Trophoblast cell (in vitro differentiated cells and primary cell): Measurements from ENCODE around the gene RNF168.
"Not testable (repeated sequence)": the region's sequence is repeated elsewhere in the genome, so short reads cannot be mapped to it uniquely, and the experiment has no call there.

ENCODE experiments used
- DNase-seq, 2 donors: peaks; one replicate each; pipeline ENCODE4 v3.0.0-alpha.2; 2016
- H2AFZ ChIP-seq: 2 replicates; pipeline ENCODE4 v1.6.1; 2013; ENCODE audit warnings: low read length, moderate library complexity, mild to moderate bottlenecking; ENCODE audit not compliant: insufficient read depth, poor library complexity
- H2AK5ac ChIP-seq: 2 replicates; pipeline ENCODE4 v1.6.1; 2013; ENCODE audit warnings: mild to moderate bottlenecking, low read length
- H2BK120ac ChIP-seq: 2 replicates; pipeline ENCODE4 v1.6.1; 2013; ENCODE audit warnings: low read length, mild to moderate bottlenecking, moderate library complexity; ENCODE audit not compliant: insufficient read depth, poor library complexity
- H2BK12ac ChIP-seq: 2 replicates; pipeline ENCODE4 v1.6.1; 2013; ENCODE audit warnings: mild to moderate bottlenecking, low read length, moderate library complexity
- H2BK5ac ChIP-seq: 2 replicates; pipeline ENCODE4 v1.6.1; 2013; ENCODE audit warnings: low read length, low read depth, moderate library complexity, mild to moderate bottlenecking; ENCODE audit not compliant: poor library complexity
- H3K14ac ChIP-seq: 2 replicates; pipeline ENCODE4 v1.6.1; 2013; ENCODE audit warnings: mild to moderate bottlenecking, low read length
- H3K18ac ChIP-seq: 2 replicates; pipeline ENCODE4 v1.6.1; 2013; ENCODE audit warnings: mild to moderate bottlenecking, low read length
- H3K23ac ChIP-seq: 2 replicates; pipeline ENCODE4 v1.6.1; 2013; ENCODE audit warnings: low read length
- H3K27ac ChIP-seq: 2 replicates; pipeline ENCODE4 v1.5.1; 2013; ENCODE audit warnings: low read depth, mild to moderate bottlenecking, inconsistent platforms, low read length, moderate library complexity
- H3K27me3 ChIP-seq: 2 replicates; pipeline ENCODE4 v1.6.1; 2013; ENCODE audit warnings: inconsistent platforms, mild to moderate bottlenecking, low read length, moderate library complexity; ENCODE audit not compliant: insufficient read depth
- H3K36me3 ChIP-seq, 2 experiments: 1 replicate in 1 of 2; 2 replicates in 1 of 2; pipeline ENCODE4 v1.6.1; 2013; ENCODE audit warnings: low read length in 2 of 2, mild to moderate bottlenecking in 2 of 2, moderate library complexity in 1 of 2; ENCODE audit not compliant: insufficient read depth in 2 of 2, control insufficient read depth in 1 of 2
- H3K4ac ChIP-seq: 2 replicates; pipeline ENCODE4 v1.6.1; 2013; ENCODE audit warnings: low read depth, mild to moderate bottlenecking, low read length, moderate library complexity
- H3K4me1 ChIP-seq, 2 experiments: 1 replicate in 1 of 2; 2 replicates in 1 of 2; pipeline ENCODE4 v1.6.1; 2013; ENCODE audit warnings: low read length in 2 of 2, mild to moderate bottlenecking in 2 of 2, moderate library complexity in 1 of 2; ENCODE audit not compliant: insufficient read depth in 2 of 2, control insufficient read depth in 1 of 2
- H3K4me2 ChIP-seq: 2 replicates; pipeline ENCODE4 v1.6.1; 2013; ENCODE audit warnings: inconsistent platforms, mild to moderate bottlenecking, low read length, moderate library complexity
- H3K4me3 ChIP-seq: 2 replicates; pipeline ENCODE4 v1.5.1; 2013; ENCODE audit warnings: mild to moderate bottlenecking, low read depth, low read length, inconsistent platforms
- H3K79me1 ChIP-seq: one replicate; pipeline ENCODE4 v1.6.1; 2013; ENCODE audit warnings: low read length
- H3K79me2 ChIP-seq: 2 replicates; pipeline ENCODE4 v1.6.1; 2013; ENCODE audit warnings: low read length, mild to moderate bottlenecking; ENCODE audit not compliant: control insufficient read depth, insufficient read depth, poor library complexity
- H3K9ac ChIP-seq: 2 replicates; pipeline ENCODE4 v1.6.1; 2013; ENCODE audit warnings: mild to moderate bottlenecking, low read length
- H3K9me3 ChIP-seq: 2 replicates; pipeline ENCODE4 v1.6.1; 2013; ENCODE audit warnings: low read depth, mild to moderate bottlenecking, control low read depth, inconsistent platforms, low read length; ENCODE audit not compliant: insufficient read depth
- H4K12ac ChIP-seq: 2 replicates; pipeline ENCODE4 v1.6.1; 2013; ENCODE audit warnings: low read depth, mild to moderate bottlenecking, low read length, moderate library complexity
- H4K8ac ChIP-seq: 2 replicates; pipeline ENCODE4 v1.6.1; 2013; ENCODE audit warnings: low read depth, mild to moderate bottlenecking, low read length, moderate library complexity
- H4K91ac ChIP-seq: one replicate; pipeline ENCODE4 v1.6.1; 2013; ENCODE audit warnings: low read depth, mild to moderate bottlenecking, low read length, moderate library complexity
- WGBS: extraction: QIAGEN DNeasy Blood & Tissue Kit; methylation state at CpG from one replicate; pipeline ENCODE4 v1.1.7; 2013; ENCODE audit warnings: missing lambda C conversion rate; ENCODE audit not compliant: insufficient read length, insufficient coverage; ENCODE audit errors: extremely low coverage; 5-methylcytosine and 5-hydroxymethylcytosine counted together

Gene RNF168

DNA sequence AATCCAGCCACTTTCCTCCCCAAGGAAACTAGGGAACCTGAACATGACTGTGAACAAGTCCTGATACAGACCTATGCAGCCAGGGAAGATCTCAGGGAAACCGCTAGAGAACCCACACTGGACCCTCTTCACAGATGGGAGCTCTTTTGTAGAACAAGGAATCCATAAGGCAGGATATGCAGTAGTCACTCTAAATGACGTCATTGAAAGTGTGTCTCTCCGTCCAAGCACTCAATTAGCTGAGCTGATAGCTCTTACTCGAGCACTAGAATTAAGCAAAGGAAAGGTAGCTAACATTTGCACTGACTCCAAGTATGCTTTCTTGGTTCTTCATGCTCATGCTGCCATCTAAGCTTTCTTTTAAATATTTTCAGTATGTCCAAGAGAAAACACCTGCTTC lies 21.6 kb upstream of the RNF168 start:
- peaks cover 2 to 3% of the 10 kb centered on the region in 2 experiments for H3K4me1 ChIP-seq
- DNase-seq: no peak
- H2AFZ ChIP-seq: no peak overlapping the region
- no peak overlapping the region for H4K91ac ChIP-seq
- H3K18ac ChIP-seq: no peak overlapping the region
- no peaks in the 10 kb centered on the region for H3K79me2 ChIP-seq
- no peak overlapping the region for H2BK120ac ChIP-seq
- no peak overlapping the region for H3K14ac ChIP-seq
- no peak overlapping the region for H3K27ac ChIP-seq
- H3K79me1 ChIP-seq: peaks cover 3% of the 10 kb centered on the region
- no peak overlapping the region for H3K4ac ChIP-seq
- WGBS: no CpG with 5 or more reads among the region's 4 CpGs
- H3K23ac ChIP-seq: no peak overlapping the region
- no peak overlapping the region for H3K4me2 ChIP-seq
- peaks cover 10% of the 10 kb centered on the region for H3K9me3 ChIP-seq
- no peak overlapping the region for H4K8ac ChIP-seq
- H2AK5ac ChIP-seq: no peak overlapping the region
- H3K9ac ChIP-seq: no peak overlapping the region
- no peak overlapping the region for H4K12ac ChIP-seq
- H3K36me3 ChIP-seq: no peaks in the 10 kb centered on the region
- H3K4me3 ChIP-seq: no peak overlapping the region
- no peak overlapping the region for H2BK12ac ChIP-seq
- no peaks in the 10 kb centered on the region for H3K27me3 ChIP-seq
- no peak overlapping the region for H2BK5ac ChIP-seq

GRCh38 chr3:196524527-196524926 lies 21.0 kb upstream of the RNF168 start:
- Histone ChIP-seq H2BK120ac (no peak overlapping the region), H3K4me2 (no peak overlapping the region), H3K4me3 (no peak overlapping the region), H3K9ac (no peak overlapping the region), H2AFZ (no peak overlapping the region), H3K14ac (no peak overlapping the region), H3K79me2 (no peaks in the 10 kb centered on the region), H3K4ac (no peak overlapping the region), H3K36me3 (no peaks in the 10 kb centered on the region), H2AK5ac (no peak overlapping the region), H3K4me1 (peaks cover 2 to 3% of the 10 kb centered on the region in 2 experiments), H3K18ac (no peak overlapping the region), H3K79me1 (peaks cover 3% of the 10 kb centered on the region), H3K23ac (no peak overlapping the region), H2BK5ac (no peak overlapping the region), H3K27ac (no peak overlapping the region), H4K8ac (no peak overlapping the region), H4K91ac (no peak overlapping the region), H4K12ac (no peak overlapping the region), H2BK12ac (no peak overlapping the region), H3K9me3 (peaks cover 12% of the 10 kb centered on the region), H3K27me3 (no peaks in the 10 kb centered on the region)
- DNase-seq: no peak
- WGBS: no CpG with 5 or more reads among the region's 5 CpGs

- Histone ChIP-seq H3K4me3 (no peak overlapping the region), H2AK5ac (no peak overlapping the region), H3K79me2 (no peaks in the 10 kb centered on the region), H3K27me3 (no peaks in the 10 kb centered on the region), H3K27ac (no peak overlapping the region), H3K9me3 (peaks cover 13% of the 10 kb centered on the region), H2BK5ac (no peak overlapping the region), H3K4ac (no peak overlapping the region), H4K91ac (no peak overlapping the region), H2AFZ (no peak overlapping the region), H3K18ac (no peak overlapping the region), H3K9ac (no peak overlapping the region), H3K4me1 (peaks cover under 1 to 2% of the 10 kb centered on the region in 2 experiments), H3K36me3 (no peaks in the 10 kb centered on the region), H2BK12ac (no peak overlapping the region), H4K8ac (no peak overlapping the region), H4K12ac (no peak overlapping the region), H3K79me1 (peaks cover 3% of the 10 kb centered on the region), H3K23ac (no peak overlapping the region), H2BK120ac (no peak overlapping the region), H3K4me2 (no peak overlapping the region), H3K14ac (no peak overlapping the region)
- DNase-seq: no peak
- no CpG with 5 or more reads among the region's 4 CpGs for WGBS
These were observed 20.3 kb upstream of the RNF168 start for GRCh38 chr3:196523841-196524240.

- H3K79me1 ChIP-seq, H3K14ac ChIP-seq, H2BK120ac ChIP-seq: not testable (repeated sequence)
These were observed 17.7 kb upstream of the RNF168 start for GRCh38 chr3:196521291-196521690.

More at GRCh38 chr3:196521291-196521690, 17.7 kb upstream of the RNF168 start:
- H2BK5ac ChIP-seq, H4K8ac ChIP-seq, H3K4me1 ChIP-seq, H4K12ac ChIP-seq, H3K36me3 ChIP-seq, H3K4ac ChIP-seq, DNase-seq, H3K4me2 ChIP-seq, H2BK12ac ChIP-seq, H2AFZ ChIP-seq, H3K79me2 ChIP-seq, H4K91ac ChIP-seq, H3K27ac ChIP-seq, H3K23ac ChIP-seq, H3K18ac ChIP-seq, H3K27me3 ChIP-seq, H3K4me3 ChIP-seq, H2AK5ac ChIP-seq, H3K9ac ChIP-seq: not testable (repeated sequence)
- peaks cover 20% of the 10 kb centered on the region for H3K9me3 ChIP-seq
- no CpG with 5 or more reads among the region's 12 CpGs for WGBS
